GM21619 (cell line): ENCODE measurements around the gene SMARCA5.
A peak's percentile ranks its signal among the peaks of the same experiment; 100 is the strongest.

Source experiments
- ATAC-seq: cut with Tn5 transposase; IDR thresholded peaks from one replicate; pipeline ENCODE4 v1.9.1; 2021; ENCODE audit not compliant: unreplicated experiment

Gene SMARCA5

DNA sequence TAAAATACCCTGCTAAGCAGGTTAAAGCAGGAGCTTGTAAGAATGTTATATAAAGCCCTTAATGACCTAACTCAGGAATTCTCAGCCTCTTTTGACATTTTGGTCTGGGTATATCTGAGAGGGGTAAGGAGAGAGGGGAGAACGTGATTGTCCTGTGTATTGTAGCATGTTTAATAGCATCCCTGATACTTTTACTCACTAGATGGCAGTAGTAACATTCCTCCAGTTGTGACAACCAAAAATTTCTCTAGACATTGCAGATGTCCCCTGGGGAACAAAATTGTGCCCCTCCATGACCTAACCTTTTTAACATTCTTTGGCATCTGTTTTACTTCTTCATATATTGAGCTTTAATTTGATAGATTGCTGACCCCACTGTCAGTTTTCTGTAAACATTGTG lies 17.9 kb downstream of the SMARCA5 start:
- peak; percentile 62 for ATAC-seq

- ATAC-seq: no peak
Measured at GRCh38 chr4:143531788-143532491, 18.4 kb downstream of the SMARCA5 start.

DNA sequence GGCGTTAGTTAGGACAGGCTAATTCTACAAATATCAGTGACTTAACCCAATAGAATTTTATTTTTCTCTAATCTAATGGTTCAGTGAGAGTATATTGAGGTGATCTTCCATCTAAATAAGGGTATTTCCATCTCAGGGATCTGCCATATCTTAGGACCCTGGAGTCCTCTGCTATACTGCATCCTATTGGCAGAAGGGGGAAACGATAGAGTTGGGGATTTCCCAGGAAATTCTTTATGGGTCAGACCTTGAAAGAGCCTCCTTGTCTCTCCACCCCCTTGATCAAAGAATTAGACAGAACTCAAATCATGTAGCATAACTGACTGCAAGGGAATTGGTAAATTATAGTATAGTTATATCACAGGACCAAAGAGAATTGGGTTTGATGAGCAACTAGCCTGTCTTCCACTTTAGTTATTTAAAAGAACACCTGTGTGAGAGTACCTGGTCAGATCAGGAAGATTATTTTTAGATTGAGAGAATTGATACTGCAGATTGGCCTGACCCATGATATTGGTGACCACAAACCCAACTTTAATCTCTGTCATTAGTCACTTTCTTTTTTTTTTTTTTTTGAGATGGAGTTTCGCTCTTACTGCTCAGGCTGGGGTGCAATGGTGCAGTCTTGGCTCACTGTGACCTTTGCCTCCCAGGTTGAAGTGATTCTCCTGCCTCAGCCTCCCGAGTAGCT lies 25.6 kb downstream of the SMARCA5 start:
- no peak for ATAC-seq

DNA sequence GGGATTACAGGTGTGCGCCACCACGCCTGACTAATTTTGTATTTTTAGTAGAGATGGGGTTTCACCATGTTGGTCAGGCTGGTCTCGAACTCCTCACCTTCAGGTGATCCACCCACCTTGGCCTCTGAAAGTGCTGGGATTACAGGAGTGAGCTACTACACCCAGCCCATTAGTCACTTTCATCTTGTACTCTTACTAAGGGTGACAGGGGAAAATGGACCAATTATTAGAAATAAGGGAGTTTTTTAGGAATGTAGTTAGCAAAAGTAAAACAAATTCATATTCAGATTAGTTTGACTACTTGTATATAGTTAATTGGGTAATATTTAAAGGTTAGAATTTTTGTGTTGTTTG lies 26.1 kb downstream of the SMARCA5 start:
- ATAC-seq: no peak

DNA sequence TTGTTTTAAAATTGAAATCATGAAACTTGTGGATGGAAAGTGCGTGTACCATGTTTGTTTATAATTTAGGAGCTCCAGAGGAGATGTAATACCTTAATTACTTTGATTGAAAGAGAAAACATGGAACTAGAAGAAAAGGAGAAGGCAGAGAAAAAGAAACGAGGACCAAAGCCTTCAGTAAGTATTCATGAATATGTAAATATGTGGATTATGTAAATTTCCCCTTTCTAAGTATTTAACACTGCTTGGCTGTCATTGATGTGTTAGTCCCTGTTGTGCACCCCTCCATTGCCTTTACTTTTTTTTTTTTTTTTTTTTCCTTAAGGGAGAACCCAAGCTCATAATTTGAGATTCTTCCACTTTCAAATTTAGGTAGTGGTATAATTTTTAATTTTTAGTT lies 36.4 kb downstream of the SMARCA5 start:
- ATAC-seq: no peak

DNA sequence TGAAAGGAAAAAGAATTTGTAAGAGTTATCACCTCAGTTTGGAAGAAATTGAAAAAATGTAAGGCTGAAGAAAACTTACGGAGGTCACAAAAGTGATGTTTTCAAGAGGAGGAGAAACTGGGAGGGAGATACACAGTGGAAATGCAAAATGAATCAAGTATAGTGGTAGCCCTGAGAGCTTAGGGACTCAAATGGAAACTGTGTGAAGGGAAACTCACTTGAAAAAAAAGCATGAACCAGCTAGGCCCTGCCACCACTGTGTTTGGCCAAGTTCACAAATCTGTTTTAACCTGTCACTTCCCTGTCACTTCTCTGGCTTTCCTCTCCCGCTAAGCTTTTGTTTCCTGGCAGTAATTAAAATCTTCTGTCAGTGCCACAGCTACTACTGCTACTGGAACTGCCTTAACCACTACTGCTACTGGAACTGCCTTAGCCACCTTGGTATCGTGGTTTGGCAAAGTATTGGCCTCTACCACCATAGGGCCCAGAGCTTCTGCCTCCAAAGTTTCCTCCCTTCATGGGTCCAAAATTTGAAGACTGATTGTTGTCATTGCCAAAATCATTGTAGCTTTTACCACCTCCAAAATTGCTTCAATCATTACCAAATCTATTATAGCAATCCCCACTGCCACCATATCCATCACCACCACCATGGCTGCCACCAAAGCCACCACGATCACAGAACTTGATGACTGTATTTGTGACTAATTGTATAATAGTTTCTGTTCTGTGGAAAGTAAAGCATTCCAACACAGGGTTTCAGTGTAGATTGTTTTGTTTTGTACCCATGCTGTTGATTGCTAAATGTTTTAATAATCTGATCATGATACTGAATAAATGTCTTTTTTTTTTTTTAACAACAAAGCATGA lies 41.5 kb downstream of the SMARCA5 start:
- peak; percentile 60 for ATAC-seq

DNA sequence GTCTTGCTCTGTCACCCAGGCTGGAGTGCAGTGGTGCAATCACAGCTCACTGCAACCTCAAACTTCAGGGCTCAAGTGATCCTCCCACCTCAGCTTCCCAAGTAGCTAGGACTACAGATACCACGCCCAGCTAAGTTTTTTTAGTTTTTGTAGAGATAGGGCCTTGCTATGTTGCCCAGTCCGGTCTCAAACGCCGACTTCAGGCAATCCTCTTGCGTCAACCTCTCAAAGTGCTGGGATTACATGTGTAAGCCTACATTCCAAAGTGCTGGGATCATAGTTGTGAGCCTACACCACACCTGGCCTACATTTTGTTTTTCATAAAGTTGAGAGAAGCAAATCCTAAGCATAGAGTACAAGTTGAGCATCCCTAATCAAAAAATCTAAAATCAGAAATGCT lies 42.2 kb downstream of the SMARCA5 start:
- no peak for ATAC-seq

DNA sequence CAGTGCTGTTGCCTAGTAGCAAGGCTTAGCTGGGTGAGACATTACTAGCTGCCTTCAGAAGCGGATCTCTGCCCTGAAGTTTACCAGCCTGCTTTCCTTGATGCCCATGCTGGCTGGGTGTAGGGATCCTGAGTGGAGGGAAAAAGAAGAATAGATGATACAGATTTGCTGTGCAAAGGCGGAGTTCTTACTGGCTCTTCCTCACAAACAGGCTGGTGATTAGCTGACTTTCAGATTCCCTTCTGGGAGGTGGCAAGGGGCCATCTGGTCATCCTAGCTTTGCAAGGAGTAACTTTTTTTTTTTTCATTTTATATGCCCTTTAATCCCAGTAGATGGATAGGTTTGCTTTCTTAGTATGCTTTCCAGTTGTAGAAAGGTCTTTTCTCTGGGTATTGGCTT lies 44.8 kb downstream of the SMARCA5 start:
- no peak for ATAC-seq

DNA sequence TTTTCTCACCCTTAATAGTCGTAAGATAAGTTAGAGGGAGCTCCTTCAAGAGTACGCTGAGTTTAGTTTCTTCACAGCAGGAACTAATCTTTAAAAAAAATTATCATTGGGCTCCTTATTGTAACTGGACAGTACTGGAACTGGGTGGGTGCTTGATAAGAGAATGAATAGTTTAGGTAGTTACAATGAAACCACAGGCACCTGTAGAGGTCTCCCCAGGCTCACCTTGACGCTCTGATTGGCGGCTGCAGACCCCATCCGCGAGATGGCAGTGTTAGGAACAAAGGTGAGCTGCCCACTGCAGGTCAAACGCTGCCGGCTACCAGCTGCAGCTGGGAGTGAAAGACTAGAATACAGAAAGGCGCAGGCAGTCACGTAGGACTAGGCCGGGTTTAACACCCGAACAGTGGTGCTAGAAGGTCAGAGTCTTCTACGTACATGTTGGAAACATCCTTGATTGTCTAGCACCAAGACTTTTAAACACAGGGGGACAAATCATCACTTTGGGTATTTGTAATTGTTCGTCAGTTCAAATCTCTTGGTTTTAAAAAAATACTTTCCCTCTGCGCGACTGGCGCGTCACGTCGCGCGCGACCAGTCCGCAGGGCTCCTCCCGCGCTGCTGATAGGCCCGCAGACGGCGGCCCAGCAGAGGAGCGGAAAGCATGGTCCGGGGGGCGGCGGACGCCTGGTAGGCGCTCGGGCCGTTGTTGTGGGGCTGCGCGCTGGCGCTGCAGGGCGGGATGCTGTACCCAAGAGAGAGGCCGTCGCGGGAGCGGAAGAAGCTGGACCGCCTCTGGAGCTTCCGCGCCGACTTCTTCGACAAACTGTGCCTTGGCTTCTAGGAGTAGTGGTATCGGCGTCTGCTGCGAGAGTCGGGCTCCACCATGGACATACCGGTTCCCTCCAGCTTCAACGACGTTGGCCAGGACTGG lies 45.6 kb downstream of the SMARCA5 start:
- ATAC-seq: peak; percentile 87

DNA sequence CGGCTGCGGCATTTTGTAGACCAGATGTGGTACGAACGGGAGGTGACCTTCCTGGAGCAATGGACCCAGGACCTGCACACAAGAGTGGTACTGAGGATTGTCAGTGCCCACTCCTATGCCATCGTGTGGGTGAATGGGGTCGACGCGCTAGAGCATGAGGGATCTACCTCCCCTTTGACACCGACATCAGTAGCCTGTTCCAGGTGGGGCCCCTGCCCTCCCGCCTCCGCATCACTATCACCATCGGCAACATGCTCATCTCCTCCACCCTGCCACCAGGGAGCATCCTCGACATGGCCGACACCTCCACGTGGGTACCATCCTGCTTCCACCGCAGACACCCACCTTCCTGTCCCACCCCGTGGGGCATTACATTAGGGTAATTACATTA lies 46.2 kb downstream of the SMARCA5 start:
- no peak for ATAC-seq

GRCh38 chr4:143564472-143564871 lies 51.0 kb downstream of the SMARCA5 start:
- no peak for ATAC-seq

GRCh38 chr4:143575331-143575730 lies 61.8 kb downstream of the SMARCA5 start:
- ATAC-seq: no peak

- ATAC-seq: no peak
Measured at GRCh38 chr4:143581331-143581946, 67.9 kb downstream of the SMARCA5 start.

DNA sequence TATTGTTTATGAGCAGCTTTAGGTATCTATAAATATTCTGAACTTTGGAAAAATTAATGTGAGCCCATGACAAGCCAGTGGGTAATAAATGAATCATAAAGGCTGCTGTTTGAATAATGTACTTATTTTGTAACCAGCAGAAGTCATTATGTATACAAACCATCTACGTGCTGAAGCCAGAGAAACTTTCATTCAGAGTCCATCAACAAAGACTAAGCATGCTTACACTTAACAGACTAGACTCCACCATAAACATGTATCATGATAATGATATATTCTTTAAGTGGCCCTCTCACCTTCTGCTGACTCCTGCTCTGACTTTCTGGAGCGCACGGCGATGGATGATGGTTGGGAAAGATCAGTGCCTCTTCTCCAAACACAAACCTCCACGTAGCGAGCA lies 72.0 kb downstream of the SMARCA5 start:
- no peak for ATAC-seq

DNA sequence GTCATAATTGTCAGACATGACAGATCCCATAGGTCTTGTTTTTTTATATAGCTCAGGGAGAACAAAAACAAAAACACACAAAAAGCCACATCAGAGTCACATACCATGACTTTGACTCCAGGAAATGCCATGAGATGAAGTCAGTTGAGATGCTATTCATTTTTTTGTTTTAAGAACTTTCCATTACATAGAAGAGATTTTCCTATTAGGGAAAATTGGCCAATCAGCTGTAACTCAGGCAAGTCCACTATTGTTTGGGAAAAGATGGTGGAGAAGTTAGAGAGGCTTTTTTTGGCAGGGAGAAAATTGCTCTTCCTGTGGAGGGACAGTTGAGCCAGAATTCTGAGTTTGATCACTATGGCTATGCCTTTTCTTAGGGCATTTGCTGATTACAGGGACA lies 72.6 kb downstream of the SMARCA5 start:
- no peak for ATAC-seq

GRCh38 chr4:143587703-143588102 lies 74.2 kb downstream of the SMARCA5 start:
- no peak for ATAC-seq

DNA sequence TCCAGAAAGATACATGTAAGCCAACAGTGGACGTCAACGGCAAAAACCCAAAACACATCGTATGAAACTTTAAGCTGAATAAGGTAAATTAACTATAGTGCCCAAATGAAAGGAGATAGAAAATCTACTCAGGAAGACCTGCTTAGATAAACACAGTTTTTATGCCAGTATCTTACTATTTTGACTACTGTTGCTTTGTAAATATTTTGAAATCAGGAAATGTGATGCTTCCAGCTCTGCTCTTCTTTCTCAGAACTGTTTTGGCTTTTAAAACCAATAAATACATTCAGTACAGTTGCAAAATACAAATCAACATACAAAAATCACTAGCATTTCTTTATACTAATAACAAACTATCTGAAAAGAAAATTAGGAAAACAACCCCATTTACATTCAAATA lies 83.8 kb downstream of the SMARCA5 start:
- ATAC-seq: no peak

- no peak for ATAC-seq
Measured at GRCh38 chr4:143598816-143599215, 85.3 kb downstream of the SMARCA5 start.

DNA sequence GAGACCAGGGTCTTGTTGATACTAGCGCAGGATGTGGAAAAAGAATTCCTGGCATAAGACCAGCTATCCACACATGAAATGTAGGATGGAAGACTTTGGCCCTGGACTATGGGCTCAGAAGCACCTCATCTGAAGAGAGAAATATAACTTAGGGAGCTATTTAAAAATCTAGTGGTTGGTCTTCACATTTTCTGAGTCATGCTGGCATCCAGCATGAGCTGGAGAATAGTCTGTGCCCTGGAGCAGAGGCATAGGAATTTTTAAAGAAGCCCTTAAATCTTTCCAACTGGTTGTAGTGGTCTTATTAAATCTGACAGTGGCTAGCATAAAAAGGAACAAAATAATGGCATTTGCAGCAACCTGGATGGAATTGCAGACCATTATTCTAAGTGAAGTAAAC lies 86.3 kb downstream of the SMARCA5 start:
- no peak for ATAC-seq

DNA sequence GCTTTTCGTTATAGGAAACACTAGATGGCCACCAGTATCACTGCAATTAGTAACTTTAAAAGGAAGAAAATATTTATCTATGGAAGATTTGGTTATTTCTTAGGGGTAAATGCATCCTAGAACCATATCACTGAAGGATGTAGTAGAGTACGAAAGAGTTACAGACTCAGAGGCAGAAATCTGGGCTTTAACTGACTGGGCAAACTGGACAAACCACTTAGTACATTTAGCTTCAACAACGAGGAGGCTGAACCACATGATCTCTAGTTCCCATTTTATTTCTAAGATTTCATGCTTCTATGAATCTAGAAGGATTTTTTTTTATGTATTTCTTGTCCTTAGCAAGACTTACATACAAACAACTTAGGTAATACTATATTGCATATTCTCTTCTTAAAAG lies 93.0 kb downstream of the SMARCA5 start:
- no peak for ATAC-seq
